GM19324 (cell line): Measurements from ENCODE around the gene STKLD1.
"Not testable (repeated sequence)": the region's sequence is repeated elsewhere in the genome, so short reads cannot be mapped to it uniquely, and the experiment has no call there.

ENCODE experiments used
- ATAC-seq: cut with Tn5 transposase; IDR thresholded peaks from one replicate; pipeline ENCODE4 v1.9.1; 2021; ENCODE audit warnings: mild to moderate bottlenecking, moderate library complexity; ENCODE audit not compliant: unreplicated experiment, low FRiP score

The STKLD1 gene

GRCh38 chr9:133375724-133376654, at the start of gene STKLD1, which contains the start of gene SURF4:
TSS of gene STKLD1 (plus strand) at chr9:133376366. CDS start at chr9:133376474, 108 bp downstream.
TSS of gene SURF4 (minus strand) at chr9:133376060. CDS start at chr9:133375969, 91 bp downstream.
- peak; percentile 93 for ATAC-seq

- not testable (repeated sequence) for ATAC-seq
Observed at GRCh38 chr9:133327021-133327420, 49.1 kb upstream of the STKLD1 start.

- ATAC-seq: no peak
Observed at GRCh38 chr9:133327834-133328484, 48.2 kb upstream of the STKLD1 start.

DNA sequence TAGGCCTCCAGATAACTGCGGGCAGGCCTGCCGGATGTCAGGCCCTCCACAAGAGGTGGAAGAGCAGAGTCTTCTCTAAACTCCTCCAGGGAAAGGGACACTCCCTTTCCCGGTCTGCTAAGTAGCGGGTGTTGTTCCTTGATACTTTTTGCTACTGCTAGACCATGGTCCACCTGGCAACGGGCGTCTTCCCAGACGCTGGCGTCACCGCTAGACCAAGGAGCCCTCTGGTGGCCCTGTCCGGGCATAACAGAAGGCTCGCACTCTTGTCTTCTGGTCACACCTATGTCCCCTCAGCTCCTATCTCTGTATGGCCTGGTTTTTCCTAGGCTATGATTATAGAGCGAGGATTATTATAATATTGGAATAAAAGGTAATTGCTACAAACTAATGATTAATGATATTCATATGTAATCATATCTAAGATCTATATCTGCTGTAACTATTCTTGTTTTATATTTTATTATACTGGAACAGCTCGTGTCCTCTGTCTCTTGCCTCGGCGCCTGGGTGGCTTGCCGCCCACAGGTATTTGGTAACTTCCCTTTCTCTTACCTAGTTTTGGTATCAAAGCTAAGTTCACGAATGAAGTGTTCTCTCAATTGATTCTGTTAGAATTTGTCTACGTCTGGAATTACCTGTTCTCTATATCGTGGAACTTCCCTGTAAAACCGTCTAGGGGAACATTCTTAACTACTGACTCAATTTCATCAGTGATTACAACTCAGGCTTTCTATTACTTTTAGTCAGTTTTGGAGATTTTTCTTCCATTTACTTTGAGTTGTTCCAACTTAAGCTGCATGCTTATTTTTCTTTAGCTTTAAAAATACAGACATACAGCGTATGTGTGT, 46.6 kb upstream of the STKLD1 start:
- not testable (repeated sequence) for ATAC-seq

DNA sequence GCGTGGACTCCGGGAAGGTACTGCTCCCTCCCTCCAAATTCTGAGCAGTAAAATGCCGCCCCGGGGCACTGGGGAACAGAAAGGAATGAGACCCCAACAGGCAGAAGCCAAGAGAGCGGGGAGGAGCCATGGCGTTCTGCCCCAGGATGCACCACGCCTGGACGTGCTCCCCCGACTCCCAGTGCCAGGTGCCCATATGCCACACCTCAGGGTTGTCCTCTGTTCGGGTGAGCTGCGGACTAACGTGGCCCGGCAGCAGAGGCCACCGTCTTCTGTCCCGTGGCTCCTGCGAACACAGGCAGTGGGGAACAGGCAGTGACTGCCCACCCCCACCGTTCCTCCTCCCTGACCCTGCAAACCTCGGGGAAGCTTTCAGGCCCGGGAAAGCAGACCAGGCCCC, 44.9 kb upstream of the STKLD1 start:
- no peak for ATAC-seq

DNA sequence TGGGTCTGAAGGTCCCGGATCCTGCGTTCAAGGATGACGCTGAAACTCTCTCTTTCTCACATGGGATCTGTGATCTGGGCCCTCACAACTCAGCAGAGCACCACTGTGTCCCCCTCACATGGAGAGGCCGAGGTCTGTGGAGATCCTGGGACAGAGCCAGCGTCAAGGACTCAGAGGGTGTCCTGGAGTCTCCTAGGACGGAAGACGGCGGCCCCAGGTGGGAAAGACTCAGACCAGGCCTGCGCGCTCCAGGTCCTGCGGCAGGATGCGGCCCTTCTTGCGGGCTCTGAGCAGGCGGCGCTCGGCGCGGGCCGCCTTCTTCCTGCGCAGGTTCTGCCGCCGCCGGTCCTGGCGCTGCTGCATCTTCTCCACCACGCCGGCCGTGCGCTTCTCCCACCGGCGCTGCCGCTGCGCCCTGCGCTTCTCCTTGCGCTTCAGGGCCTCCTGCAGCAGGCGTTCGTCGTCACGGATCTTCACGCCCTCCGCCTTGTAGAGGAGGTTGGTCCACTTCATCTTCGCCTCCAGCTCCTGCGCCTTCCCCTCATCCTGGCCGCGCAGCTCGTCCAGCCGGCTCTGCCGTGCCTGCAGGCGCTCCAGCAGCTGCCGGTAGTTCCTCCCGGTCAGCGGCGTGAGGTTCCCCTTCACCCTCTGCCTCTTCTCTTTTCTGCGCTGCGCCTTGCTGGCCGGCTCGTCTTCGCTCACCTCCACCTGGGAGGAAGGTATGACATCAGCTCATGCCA, 44.4 kb upstream of the STKLD1 start:
- ATAC-seq: no peak

DNA sequence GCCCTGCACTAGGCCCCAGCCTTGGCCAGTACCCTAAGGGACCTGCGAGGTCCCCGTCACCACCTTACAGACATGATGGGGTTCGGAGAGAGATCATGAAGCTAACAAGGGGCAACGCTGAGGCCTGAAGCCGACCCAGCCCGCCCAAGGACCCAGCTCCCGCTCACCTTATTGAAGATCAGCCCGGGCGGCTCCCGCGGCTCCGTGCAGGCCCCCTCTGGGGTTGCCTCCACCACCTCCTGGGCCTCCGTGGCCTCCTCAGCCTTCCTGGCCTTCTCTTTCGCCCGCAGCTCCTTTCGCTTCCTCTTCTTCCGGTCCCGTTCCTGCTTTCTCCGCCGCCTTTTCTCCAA, 43.8 kb upstream of the STKLD1 start:
- ATAC-seq: no peak

DNA sequence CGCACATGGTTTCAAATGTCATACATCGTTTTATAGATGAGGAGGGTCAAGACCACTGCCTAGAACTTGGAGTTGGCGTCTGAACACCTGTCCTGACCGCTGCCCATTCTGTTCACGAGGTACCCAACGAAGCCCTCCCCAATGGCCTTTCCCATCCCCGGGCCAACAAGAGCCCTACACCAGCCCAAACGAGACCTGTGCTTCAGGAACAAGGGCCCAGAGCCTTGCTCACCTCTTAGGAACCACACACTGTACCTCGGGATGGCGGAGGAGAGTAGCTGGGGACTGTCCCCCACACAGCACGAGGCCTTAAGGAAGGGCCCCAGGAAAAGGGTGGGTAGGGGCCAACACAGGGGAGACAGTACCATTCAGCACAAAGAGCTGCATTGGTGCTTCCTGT, 43.2 kb upstream of the STKLD1 start:
- no peak for ATAC-seq

GRCh38 chr9:133333566-133333965, 42.6 kb upstream of the STKLD1 start:
- ATAC-seq: no peak

GRCh38 chr9:133334161-133334560, 42.0 kb upstream of the STKLD1 start:
- no peak for ATAC-seq

- ATAC-seq: not testable (repeated sequence)
Observed at GRCh38 chr9:133334888-133335287, 41.3 kb upstream of the STKLD1 start.

DNA sequence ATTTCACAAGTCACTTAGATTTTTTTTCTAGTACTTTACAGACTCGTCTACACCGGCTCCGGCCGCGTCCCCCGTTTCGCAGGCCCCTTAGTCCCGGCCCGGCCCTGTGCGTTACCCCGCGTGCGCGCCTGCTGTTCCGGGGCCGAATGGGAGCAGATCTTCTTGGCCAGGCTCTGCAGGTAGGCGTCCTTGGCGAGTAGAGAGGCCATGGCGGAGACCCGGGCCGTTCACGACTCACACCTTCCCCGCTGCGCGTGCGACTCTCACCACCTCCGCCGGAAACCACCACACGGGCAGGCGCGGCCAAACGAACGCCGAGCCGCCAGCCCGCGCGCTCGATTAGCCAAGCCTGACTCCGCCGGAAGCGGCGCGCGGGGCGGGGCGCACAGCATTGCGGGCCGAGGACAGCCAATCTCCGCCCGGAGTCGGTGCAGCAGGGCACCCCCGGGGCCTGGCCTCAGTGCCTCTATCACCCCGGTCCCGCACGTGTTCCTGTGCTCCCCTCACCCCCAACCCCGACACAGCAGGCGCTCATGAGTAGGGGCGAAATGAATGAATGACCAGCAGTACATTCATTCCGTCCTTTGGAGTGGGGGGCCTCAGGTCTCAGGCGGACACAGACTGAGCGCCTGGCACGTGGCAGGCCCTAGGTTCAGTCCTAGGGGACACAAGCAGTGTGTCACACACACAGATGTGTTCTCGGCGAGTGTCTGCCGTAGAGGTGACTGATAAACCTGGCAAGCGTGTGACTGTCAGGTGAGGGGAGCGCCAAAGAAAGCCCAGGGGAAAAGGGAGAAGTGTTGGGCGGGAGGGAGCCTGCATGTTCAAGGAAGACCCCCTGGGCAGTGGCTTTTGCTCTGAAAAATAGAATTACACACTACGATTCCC, 40.0 kb upstream of the STKLD1 start, which contains the start of gene SURF6:
Gene SURF6 (minus strand): TSS at position 265 of the 888 bp plus-strand sequence. CDS start 56 bp downstream, at position 209.
- peak; percentile 83 for ATAC-seq

- ATAC-seq: no peak
Observed at GRCh38 chr9:133339641-133340040, 36.5 kb upstream of the STKLD1 start.

GRCh38 chr9:133340256-133340655, 35.9 kb upstream of the STKLD1 start:
- no peak for ATAC-seq

GRCh38 chr9:133340916-133341315, 35.2 kb upstream of the STKLD1 start:
- no peak for ATAC-seq

DNA sequence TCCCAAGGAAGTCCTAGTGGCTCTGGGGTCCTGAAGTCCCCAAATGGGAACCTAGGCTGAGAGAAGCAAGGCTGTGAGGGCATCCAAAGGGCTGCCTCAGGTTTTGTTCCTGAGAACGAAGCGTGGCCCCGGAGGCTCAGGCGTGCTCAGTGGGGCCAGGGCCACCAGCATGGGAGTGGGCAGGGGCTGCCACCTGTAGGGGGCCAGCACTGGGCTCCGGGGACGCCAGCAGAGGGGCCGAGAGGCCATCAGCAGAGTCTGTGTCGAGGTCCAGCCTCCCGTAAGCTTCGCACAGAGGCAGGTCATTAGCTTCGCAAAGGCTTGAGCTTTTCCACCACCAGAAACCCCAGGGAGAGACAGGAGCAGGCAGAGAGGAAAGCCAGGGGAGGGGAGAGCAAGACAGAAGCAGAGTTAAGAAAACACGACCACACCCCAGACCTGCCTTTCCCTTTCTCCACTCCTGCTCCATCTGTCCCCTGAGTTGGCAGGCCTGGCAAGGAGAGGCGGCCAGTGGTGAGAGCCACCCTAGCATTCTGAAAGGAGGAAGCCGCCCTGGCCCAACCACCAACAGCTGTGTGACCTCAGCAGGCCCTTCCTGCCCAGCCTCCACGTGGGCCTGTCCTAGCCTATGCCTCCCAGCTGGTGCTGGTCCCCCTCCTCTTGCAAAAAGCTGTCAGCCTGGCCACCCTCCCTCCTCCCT, 34.6 kb upstream of the STKLD1 start:
- ATAC-seq: no peak

- ATAC-seq: no peak
Observed at GRCh38 chr9:133342069-133342406, 34.1 kb upstream of the STKLD1 start.

DNA sequence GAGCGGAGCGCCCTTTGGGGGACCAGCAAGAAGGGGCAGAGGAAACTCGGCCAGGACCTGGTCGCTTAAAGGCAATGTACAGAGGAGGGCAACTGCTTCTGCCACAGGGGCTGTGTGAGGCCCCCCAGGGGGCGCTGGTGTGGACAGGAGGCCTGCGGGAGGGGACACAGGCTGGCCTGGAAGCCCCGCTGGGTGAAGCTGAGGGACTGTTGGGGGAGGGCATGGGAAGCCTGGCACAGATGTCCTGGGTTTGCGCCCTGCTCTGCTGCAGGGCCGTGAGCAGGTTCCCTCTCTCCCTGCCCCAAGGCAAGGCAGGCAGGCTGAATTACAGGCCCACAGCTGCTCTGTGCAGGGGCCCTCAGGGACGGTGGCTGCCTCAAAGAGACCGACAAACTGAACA, 33.6 kb upstream of the STKLD1 start:
- no peak for ATAC-seq
